GM18868 (cell line): ENCODE data around the gene C11orf91.

Source experiments
- ATAC-seq: cut with Tn5 transposase; IDR thresholded peaks from one replicate; pipeline ENCODE4 v1.9.1; 2021; ENCODE audit warnings: mild to moderate bottlenecking, moderate library complexity; ENCODE audit not compliant: unreplicated experiment

The C11orf91 gene

GRCh38 chr11:33696931-33697638, 3.5 kb downstream of the C11orf91 start:
- ATAC-seq, result no peak

- no peak for ATAC-seq
Measured at GRCh38 chr11:33696411-33696810, 4.2 kb downstream of the C11orf91 start.

DNA sequence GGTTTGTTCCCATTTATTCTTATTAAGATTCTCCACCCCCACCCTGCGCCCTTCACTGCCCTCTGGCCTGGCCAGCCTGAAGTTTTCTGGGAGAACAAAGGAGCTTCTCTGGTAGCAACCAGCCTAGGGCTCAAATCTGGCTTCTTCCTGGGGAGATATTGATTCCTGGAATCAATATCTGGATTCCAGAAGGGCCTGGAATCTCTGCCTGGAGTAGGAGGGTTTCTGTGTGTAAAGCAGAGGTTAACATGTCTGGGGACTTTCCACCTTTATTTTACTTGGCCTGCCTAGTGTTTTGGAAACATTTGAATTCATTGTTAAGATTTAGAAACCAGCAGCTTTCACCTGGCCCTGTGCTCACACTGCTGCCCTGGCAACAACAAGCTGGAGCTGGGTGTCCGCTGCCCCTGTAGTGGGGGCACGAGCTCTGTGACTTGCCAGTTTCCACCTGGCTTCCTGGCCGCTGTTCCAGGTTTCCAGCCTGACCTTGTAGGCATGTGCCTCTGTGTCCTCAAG, 5.5 kb downstream of the C11orf91 start:
- no peak for ATAC-seq

DNA sequence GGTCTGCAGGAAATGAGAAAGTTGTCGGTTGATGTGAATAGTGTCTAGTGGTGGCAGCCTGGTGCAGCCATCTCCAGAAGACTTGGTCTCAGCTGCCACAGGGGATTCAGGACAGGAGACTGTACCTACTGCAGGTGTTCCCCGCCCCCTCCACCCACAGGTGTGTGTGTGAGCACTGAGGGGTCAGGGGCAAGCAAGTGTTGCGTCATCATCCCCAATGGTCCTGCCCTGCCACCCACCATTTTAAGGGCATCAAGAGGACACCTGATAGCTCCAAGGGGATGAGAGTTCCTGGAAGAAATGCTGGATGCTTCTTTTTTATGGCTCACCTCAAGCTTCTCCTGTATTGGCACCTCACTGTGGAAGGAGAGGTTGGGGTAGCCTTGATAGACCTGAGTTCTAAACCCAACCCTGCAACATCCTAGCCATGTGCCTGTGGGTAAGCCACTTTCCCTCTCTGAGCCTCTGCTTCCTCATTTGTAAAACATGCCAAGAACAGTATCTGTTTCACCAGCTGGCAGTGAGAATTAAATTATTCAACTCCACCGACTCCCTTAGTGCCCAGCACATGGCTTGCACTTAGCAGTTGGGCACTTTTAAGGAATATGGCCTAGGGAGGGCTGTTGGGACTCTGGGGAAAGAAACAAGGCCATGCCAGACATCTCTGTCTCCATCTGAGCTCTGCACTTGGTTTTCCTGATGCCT, 6.1 kb downstream of the C11orf91 start:
- no peak for ATAC-seq

GRCh38 chr11:33692541-33692940, 8.1 kb downstream of the C11orf91 start:
- ATAC-seq, result no peak

GRCh38 chr11:33692013-33692504, 8.6 kb downstream of the C11orf91 start:
- ATAC-seq, result no peak

DNA sequence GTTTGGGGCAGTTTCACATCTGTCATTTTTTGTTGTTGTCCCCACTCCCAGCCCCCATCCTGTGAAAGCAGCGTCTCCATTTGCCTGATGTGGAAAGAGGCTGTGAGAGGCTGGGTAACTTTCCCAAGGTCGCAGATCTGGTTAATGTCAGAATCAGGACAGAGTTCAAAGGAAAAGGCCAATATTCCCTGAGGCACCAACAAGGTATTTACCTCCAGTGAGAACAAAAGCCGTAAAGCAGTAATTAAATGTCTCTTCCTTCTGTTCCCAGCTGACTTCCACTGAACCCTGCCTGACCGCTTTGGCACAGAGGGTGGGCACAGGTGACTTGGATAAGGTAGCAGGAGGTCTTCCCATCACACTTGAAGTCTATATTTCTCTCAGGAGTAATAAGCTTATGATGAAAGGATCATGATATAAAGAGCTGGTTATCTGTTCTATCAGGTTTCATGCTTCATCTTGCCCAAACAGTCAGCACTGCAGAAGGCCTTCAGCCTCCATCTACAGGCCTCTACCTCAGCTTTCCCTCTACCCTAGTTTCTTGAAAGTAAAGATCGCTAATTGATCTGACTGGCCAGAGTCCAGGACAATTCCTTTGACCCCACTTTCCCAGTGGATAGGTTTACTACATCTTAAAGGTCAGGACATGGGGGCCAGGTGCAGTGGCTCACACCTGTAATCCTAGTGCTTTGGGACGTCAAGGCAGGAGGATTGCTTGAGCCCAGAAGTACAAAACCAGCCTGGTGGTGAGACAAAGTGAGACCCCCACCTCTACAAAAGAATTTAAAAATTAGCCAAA, 9.4 kb downstream of the C11orf91 start:
- no peak for ATAC-seq

- ATAC-seq, result no peak
Measured at GRCh38 chr11:33690290-33691065, 10.1 kb downstream of the C11orf91 start.

DNA sequence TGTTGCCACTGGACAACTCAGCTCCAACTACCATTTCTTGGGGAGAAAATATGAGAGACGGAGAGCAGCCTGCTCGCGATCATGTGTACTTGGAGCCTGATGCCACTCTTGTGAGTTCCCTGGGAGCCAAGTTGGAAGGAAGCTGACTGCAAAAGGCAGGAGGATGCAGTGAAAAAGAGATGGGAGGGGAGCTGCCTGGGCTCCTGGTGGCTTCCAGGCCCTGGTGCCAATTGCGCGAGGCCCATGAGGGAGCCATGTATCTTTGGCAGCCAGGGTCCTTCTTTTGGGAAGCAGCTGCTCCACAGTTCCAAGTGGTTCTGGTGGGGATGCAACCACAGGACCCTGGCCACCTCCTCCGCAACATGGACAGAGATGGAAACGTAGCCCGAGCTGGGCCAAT, 11.1 kb downstream of the C11orf91 start:
- no peak for ATAC-seq

GRCh38 chr11:33689085-33689484, 11.5 kb downstream of the C11orf91 start:
- no peak for ATAC-seq

DNA sequence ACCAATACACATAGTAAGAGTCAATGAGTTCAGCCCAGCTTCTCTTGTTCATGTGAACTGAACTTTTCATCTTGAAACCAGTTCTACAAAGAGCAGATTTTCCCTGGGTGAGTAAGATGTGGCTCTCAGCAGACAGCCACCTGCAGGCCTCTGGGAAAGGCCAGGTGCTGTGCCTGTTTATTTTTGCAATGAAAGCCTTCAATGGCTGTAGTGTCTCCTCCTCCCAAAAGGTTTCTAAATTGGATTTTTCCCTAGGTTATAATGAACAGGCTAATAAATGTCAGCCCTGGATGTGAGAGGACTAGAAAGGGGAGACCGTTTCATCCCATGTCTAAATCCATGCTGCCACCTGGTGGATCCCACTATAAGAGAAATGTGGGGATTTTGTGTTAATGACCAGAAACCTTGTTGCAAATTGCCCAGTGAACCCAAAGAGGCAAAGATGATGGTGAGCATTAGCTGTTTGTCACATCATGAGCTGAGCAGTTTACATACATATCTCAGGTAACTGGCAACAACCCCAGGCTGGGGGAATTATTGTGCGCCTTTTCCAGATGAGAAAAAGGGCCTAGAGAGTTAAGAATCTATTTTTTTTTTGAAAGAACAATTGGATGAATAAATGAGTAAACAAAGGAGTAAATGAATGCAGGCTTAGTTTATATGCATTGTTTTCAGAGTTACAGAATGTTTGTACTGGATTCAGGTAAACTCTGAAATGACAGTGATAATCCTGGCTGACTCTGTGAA, 12.7 kb downstream of the C11orf91 start:
- peak; percentile 76 for ATAC-seq

GRCh38 chr11:33685082-33685481, 15.5 kb downstream of the C11orf91 start:
- no peak for ATAC-seq

- no peak for ATAC-seq
Measured at GRCh38 chr11:33684003-33684706, 16.5 kb downstream of the C11orf91 start.

DNA sequence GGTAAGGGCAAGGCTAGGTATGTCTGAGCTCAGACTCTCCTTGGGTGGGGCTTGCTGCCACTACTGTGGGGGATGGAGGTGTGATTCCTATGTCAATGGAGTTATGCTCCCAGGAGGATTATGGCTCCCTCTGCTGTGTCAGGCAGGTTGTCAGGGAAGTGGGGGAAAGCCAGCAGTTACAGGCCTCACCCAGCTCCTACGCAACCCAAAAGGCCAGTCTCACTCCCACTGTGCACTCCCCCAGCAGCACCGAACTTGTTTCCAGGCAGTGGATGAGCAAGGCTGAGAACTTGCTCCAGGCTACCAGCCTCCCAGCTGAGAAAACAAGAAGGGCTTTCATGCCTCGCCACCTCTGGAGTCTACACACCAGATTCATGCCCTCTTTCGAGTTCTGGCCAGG, 18.2 kb downstream of the C11orf91 start:
- no peak for ATAC-seq

DNA sequence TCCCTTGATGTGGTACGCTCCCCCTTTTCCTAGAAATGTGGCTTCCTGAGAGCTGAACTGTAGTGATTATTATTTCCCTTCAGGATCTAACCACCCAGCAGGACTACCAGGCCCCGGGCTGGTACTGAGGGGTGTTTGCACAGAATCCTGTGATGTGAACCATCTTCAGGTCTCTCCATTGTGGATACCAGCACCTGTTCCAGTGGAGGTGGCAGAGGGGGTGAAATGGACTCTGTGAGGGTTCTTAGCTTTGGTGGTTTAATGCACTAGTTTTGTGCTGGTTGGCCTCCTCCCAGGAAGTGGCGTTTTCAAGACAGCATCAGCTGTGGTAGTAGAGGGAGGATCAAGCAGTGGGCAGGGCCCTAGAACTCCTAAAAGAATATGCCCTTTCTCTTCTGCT, 18.6 kb downstream of the C11orf91 start:
- ATAC-seq, result no peak

- peak; percentile 63 for ATAC-seq
Measured at GRCh38 chr11:33678616-33679015, 22.0 kb downstream of the C11orf91 start.

DNA sequence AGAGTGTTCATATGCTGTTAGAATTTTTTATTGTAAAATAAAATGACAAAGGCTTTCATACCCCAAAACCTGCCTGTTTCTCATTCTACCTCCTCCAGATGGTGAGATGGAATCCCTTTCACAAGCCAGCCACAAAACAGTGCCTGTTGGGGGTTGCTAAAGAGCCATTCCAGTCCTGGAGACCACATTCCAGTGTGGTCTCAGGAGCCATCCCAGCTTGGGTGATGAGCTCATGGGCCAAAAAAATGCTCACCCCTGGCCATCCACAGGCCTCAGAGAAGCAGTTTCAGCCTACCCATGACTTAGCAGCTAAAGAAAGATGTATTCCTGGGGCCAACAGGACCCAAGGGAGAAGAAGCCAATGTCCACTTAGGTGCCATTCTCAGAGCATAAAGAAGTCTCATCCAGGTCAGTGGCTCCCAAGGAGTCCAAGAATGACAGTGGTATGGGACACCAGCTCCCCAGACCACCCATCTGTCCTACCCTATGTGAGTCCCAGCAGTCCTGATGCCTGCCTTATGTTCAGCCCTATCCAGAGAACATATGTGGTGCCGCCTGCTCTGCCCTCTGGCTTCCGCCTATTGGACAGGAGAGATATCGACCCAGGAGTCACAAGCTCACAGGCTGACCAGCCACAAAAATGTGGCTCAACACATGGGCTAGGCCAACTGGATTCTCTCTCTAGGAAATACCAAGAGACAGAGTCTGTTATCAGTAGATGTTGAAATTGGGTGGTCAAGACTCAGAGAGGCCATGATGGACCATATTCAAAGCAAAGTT, 26.4 kb downstream of the C11orf91 start:
- no peak for ATAC-seq

DNA sequence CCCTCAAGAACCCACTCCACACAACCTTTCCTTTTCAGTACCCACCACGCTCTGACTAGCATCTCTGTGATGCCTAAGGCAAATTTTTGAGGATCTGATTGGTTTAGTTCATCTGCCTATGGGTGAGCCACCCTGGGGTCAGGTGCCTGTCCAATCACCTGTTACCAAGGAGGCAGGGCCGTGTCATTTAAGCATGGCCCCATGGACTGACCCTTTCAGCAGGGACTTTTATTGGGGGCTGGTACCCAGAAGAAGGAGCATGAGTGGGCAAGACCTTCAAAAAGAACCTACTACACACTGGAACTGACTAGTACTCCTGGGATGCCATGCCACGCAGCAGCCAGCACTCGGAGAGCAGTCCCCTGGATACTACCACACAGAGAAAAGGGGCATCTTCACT, 28.4 kb downstream of the C11orf91 start:
- no peak for ATAC-seq
